GM12892 (cell line): Measurements from ENCODE around the gene ABI1.
A peak's percentile ranks its signal among the peaks of the same experiment; 100 is the strongest.

Source experiments
- DNase-seq: peaks from one replicate; pipeline ENCODE4 v3.0.0; 2011; ENCODE audit not compliant: insufficient read length
- FAIRE-seq: peaks from 2 replicates; lab custom pipeline; 2011; peaks lifted over from hg19 to GRCh38; lab: Jason Lieb, UNC
- POLR2A ChIP-seq: IDR thresholded peaks from 2 replicates; pipeline ENCODE4 v1.6.1; 2011; ENCODE audit warnings: low read depth, low read length, control low read depth
- POLR2AphosphoS5 ChIP-seq: IDR thresholded peaks from 2 replicates; pipeline ENCODE4 v1.6.1; 2011; ENCODE audit warnings: low read depth, low read length, control low read depth
- TAF1 ChIP-seq: IDR thresholded peaks from 2 replicates; pipeline ENCODE4 v1.6.1; 2011; ENCODE audit warnings: low read depth, mild to moderate bottlenecking, control low read depth, low read length, borderline replicate concordance

The ABI1 gene

GRCh38 chr10:26779176-26779860 lies 81.4 kb downstream of the ABI1 start:
- FAIRE-seq (no peak), DNase-seq (no peak)
- no peak for TF ChIP-seq TAF1
- no peak for TF ChIP-seq POLR2AphosphoS5
- TF ChIP-seq POLR2A = no peak

- FAIRE-seq (no peak), DNase-seq (no peak)
- TF ChIP-seq POLR2A (no peak), POLR2AphosphoS5 (no peak)
Measured at GRCh38 chr10:26777686-26778085, 83.1 kb downstream of the ABI1 start.

- DNase-seq (no peak), FAIRE-seq (no peak)
- TF ChIP-seq POLR2AphosphoS5 (no peak), POLR2A (no peak), TAF1 (no peak)
Measured at GRCh38 chr10:26776258-26776657, 84.5 kb downstream of the ABI1 start.

DNA sequence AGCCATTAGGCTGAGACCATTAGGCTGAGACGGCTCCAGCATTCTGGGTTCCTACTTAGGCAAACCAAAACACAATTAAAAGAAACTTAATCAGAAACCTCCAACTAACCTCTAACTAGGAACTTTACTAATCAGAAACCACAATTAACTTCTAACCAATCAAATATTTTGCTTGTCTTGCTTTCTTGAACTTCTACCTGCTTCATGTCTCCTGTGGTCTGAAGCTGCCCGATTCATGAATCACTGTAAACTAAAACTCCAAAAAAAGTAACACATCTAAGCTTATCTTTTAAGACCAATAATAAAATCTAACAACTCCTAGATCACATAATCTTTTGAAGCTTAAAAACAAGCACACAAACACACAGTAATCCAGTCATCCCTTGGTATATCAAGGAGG lies 87.1 kb downstream of the ABI1 start:
- TF ChIP-seq POLR2AphosphoS5 = no peak
- no peak for TF ChIP-seq POLR2A
- no peak for TF ChIP-seq TAF1
- FAIRE-seq (peak; percentile 36), DNase-seq (no peak)

- TF ChIP-seq POLR2A (no peak), POLR2AphosphoS5 (no peak), TAF1 (no peak)
- no peak for FAIRE-seq
- no peak for DNase-seq
Measured at GRCh38 chr10:26770069-26770468, 90.7 kb downstream of the ABI1 start.

DNA sequence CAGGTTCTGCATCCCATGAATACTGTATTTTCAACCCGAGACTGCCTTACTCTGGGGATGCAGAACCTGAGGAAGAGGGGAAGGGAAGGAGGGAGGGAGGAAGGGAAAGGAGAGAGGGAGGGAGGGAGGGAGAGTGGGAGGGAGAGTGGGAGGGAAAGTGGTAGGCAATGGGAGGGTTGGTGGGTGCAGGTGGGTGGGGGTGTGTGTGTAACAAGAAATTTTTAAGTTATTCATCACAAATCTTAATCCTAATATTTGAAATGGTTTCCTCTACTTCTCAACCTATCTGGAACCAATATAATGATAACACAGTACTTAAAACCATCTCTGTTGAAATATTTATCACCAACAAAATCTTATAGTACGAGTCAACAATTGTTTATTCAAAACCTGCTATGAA lies 95.2 kb downstream of the ABI1 start:
- no peak for TF ChIP-seq POLR2A
- no peak for DNase-seq
- FAIRE-seq = no peak

DNA sequence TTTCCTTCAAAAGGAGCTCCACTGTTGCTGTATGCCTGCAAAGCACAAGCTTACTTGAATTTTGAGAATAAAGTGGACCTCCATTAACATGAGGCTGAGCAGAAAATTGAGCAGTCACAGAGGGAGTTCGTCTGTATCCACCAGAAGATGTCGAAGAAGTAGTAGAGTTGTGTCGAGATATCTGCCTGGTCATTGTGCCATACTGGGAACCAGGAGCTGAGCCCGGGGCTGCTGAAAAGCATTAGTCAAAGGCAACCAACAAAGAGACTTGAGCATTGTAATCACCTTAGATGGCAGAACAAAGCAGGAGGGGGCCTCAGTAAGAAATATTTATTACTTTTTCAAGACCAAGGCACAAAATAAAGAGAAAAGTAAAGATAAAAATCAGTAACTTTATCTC lies 101.8 kb downstream of the ABI1 start:
- no peak for DNase-seq
- no peak for FAIRE-seq

DNA sequence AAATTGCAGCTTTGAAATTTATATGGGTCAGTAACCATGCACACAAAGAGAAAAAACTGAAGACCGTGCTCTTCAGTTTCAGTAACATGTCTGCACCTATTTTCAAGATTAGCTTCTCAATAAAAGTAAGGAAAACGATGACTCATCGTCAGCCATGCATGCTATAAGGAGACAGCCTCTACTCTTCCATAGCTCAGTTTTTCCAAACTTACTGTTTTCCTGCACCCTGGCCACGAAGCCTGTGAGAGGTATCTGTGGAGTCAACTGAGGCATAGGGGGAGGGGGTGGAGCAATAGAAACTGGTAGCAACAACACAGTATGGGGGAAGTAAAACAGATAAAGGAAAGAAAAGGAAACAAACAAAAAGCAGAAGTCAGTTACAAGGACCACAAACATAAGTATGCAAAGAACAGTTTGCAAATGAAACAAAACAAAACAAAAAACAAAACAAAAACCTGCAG lies 105.3 kb downstream of the ABI1 start:
- FAIRE-seq = peak; percentile 93

More for the DNA sequence above, 101.8 kb downstream of the ABI1 start:
- TF ChIP-seq TAF1 (no peak), POLR2AphosphoS5 (no peak), POLR2A (no peak)

GRCh38 chr10:26746061-26746460 lies 114.7 kb downstream of the ABI1 start:
- FAIRE-seq (peak; percentile 27), DNase-seq (no peak)
- TF ChIP-seq POLR2A (no peak), TAF1 (no peak), POLR2AphosphoS5 (no peak)

More for the DNA sequence above, 105.3 kb downstream of the ABI1 start:
- DNase-seq = no peak
- no peak for TF ChIP-seq POLR2A
- no peak for TF ChIP-seq POLR2AphosphoS5
- TF ChIP-seq TAF1 = no peak

GRCh38 chr10:26743841-26744240 lies 116.9 kb downstream of the ABI1 start:
- DNase-seq (no peak), FAIRE-seq (peak; percentile 80)
- TF ChIP-seq TAF1 (no peak), POLR2AphosphoS5 (no peak), POLR2A (no peak)

- no peak for FAIRE-seq
- TF ChIP-seq TAF1 (no peak), POLR2AphosphoS5 (no peak; the same call in 1 of the 2 replicates), POLR2A (no peak)
- DNase-seq = no peak
Measured at GRCh38 chr10:26743091-26743490, 117.7 kb downstream of the ABI1 start.

DNA sequence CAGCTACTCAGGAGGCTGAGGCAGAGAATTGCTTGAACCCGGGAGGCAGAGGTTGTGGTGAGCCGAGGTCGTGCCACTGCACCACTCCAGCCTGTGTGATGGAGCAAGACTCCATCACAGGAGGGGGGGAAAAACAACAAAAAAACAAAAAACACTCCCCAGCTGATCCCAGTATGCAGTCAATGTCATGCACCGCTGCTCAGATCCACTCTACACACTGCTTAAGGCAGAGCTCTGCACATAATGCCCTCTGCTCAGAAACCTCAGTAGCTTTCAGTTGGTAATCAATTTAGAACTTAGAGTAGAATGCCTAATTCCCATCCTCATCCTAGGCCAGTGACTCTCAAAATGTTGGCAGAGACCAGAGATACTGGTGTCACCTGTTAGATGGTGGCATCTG lies 119.4 kb downstream of the ABI1 start:
- DNase-seq = no peak
- no peak for FAIRE-seq

DNA sequence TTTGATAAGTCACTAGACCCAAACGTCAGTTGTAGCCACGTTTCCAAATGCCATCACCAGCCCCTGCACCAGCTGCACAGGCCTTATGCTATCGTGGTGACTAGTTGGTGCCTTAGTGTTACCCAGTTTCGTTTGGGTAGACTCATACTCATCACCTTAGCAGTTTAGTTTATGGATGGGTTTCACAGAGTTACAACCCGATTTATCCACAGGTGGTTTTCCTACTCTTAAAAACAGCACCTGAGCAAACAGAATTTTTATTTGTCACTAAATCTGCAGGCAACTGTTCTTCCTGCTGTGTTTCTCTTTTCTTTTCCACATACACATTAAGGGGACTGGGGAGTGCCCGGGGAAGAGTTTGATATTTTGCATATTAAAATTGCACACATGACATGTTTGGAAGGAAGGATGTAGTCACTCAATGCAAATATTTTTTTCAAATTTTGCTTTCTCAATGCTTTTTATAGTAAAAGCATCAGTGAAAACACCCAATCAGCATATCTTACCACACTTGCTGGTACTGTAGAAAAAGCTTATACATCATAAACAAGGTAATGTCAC lies 121.6 kb downstream of the ABI1 start:
- no peak for TF ChIP-seq POLR2A
- TF ChIP-seq TAF1 = no peak
- no peak for TF ChIP-seq POLR2AphosphoS5
- FAIRE-seq (peak; percentile 86), DNase-seq (no peak)

More for the DNA sequence above, 119.4 kb downstream of the ABI1 start:
- TF ChIP-seq POLR2A = 0 out of 2 replicates have a peak, but pooled peaks have one; percentile 40
- no peak; the same call in 1 of the 2 replicates for TF ChIP-seq POLR2AphosphoS5
- no peak for TF ChIP-seq TAF1
